GM23338 (cell line): Measurements from ENCODE around the gene STOX1.

Experiments
- CTCF ChIP-seq, 2 experiments: fragments of 200-600 bp in 1 of 2; sonication (generic) in 1 of 2; conservative IDR thresholded peaks; 2 replicates each; pipeline versions ENCODE4 v1.5.1 to v1.6.1; 2016 to 2017; ENCODE audit warnings: antibody characterized with exemption in 2 of 2, low read depth in 2 of 2, mild to moderate bottlenecking in 2 of 2, moderate library complexity in 1 of 2
- POLR2AphosphoS5 ChIP-seq: IDR thresholded peaks from 2 replicates; pipeline ENCODE4 v1.6.1; 2016; ENCODE audit warnings: antibody characterized with exemption, low read depth

- TF ChIP-seq POLR2AphosphoS5 (no peak), CTCF (conservative IDR thresholded peaks at IDR 0.05; ENCODE audit: low read depth in 2 of 2) (no peak)
These were observed 4.7 kb downstream of the STOX1 start for GRCh38 chr10:68831961-68832455.
